DND-41 (cell line): ENCODE results near the gene SPSB3.

ENCODE experiments used
- ATAC-seq: fragments of 200-7000 bp; cut with Tn5 transposase; 3 replicates; pipeline ENCODE4 v1.9.1; 2021; ENCODE audit warnings: low read depth; ENCODE audit not compliant: insufficient read depth
- DNase-seq: peaks from one replicate; pipeline ENCODE4 v3.0.0-alpha.2; 2020
- H2AFZ ChIP-seq: 2 replicates; pipeline ENCODE4 v1.6.0; 2012; ENCODE audit warnings: low read depth, low read length
- H3K27ac ChIP-seq: 2 replicates; pipeline ENCODE4 v1.5.1; 2012; ENCODE audit warnings: low read length, inconsistent platforms
- H3K27me3 ChIP-seq: fragments of 200-600 bp; sonication (generic); 2 replicates; pipeline ENCODE4 v1.6.0; 2012; ENCODE audit warnings: low read length, mild to moderate bottlenecking, inconsistent platforms; ENCODE audit not compliant: insufficient read depth, poor library complexity
- H3K36me3 ChIP-seq: 2 replicates; pipeline ENCODE4 v1.5.1; 2012; ENCODE audit warnings: low read length, inconsistent platforms; ENCODE audit not compliant: insufficient read depth
- H3K4me1 ChIP-seq: 2 replicates; pipeline ENCODE4 v1.5.1; 2012; ENCODE audit warnings: mild to moderate bottlenecking, low read length; ENCODE audit not compliant: insufficient read depth
- H3K4me2 ChIP-seq: 2 replicates; pipeline ENCODE4 v1.6.0; 2012; ENCODE audit warnings: mild to moderate bottlenecking, moderate library complexity, low read length, inconsistent platforms; ENCODE audit not compliant: insufficient read depth
- H3K4me3 ChIP-seq, 2 experiments: fragments of 200-600 bp in 1 of 2; shearing (Covaris generic) in 1 of 2; 2 replicates each; pipeline ENCODE4 v1.5.1; 2012 to 2016; ENCODE audit warnings: inconsistent platforms in 2 of 2, low read length in 2 of 2, mild to moderate bottlenecking in 2 of 2, low read depth in 1 of 2, moderate library complexity in 1 of 2
- H3K79me2 ChIP-seq: 2 replicates; pipeline ENCODE4 v1.6.0; 2012; ENCODE audit warnings: low read length, inconsistent platforms; ENCODE audit not compliant: insufficient read depth
- H3K9ac ChIP-seq: 2 replicates; pipeline ENCODE4 v1.6.0; 2012; ENCODE audit warnings: low read depth, mild to moderate bottlenecking, inconsistent platforms, low read length, moderate library complexity
- H3K9me3 ChIP-seq: 2 replicates; pipeline ENCODE4 v1.5.1; 2012; ENCODE audit warnings: low read length, moderate library complexity, mild to moderate bottlenecking, inconsistent platforms; ENCODE audit not compliant: insufficient read depth, severe bottlenecking
- H4K20me1 ChIP-seq: 2 replicates; pipeline ENCODE4 v1.6.0; 2012; ENCODE audit warnings: low read length; ENCODE audit not compliant: insufficient read depth
- EZH2 ChIP-seq: IDR thresholded peaks from 3 replicates; pipeline ENCODE4 v1.6.1; 2012; ENCODE audit warnings: borderline replicate concordance, low read depth, mild to moderate bottlenecking, moderate library complexity, low read length, inconsistent platforms; ENCODE audit not compliant: severe bottlenecking
- TF ChIP-seq, protein P1 (sequence below): IDR thresholded peaks from 2 replicates; pipeline ENCODE4 v1.5.1; 2012; ENCODE audit warnings: borderline replicate concordance, low read length, moderate library complexity, mild to moderate bottlenecking; ENCODE audit not compliant: poor library complexity, severe bottlenecking; ENCODE audit errors: extremely low read depth

The SPSB3 gene

GRCh38 chr16:1792836-1793577, 10.6 kb upstream of the SPSB3 start:
- no peaks in the 10 kb centered on the region for H3K4me1 ChIP-seq
- no peak overlapping the region for H2AFZ ChIP-seq
- H3K4me3 ChIP-seq = no peak overlapping the region
- DNase-seq (no peak), ATAC-seq (no peak)
- H3K9me3 ChIP-seq = peaks cover 2% of the 10 kb centered on the region
- no peak overlapping the region for H3K27ac ChIP-seq
- peaks cover 35% of the 10 kb centered on the region for H4K20me1 ChIP-seq
- TF ChIP-seq EZH2 = no peak
- TF ChIP-seq, protein P1, sequence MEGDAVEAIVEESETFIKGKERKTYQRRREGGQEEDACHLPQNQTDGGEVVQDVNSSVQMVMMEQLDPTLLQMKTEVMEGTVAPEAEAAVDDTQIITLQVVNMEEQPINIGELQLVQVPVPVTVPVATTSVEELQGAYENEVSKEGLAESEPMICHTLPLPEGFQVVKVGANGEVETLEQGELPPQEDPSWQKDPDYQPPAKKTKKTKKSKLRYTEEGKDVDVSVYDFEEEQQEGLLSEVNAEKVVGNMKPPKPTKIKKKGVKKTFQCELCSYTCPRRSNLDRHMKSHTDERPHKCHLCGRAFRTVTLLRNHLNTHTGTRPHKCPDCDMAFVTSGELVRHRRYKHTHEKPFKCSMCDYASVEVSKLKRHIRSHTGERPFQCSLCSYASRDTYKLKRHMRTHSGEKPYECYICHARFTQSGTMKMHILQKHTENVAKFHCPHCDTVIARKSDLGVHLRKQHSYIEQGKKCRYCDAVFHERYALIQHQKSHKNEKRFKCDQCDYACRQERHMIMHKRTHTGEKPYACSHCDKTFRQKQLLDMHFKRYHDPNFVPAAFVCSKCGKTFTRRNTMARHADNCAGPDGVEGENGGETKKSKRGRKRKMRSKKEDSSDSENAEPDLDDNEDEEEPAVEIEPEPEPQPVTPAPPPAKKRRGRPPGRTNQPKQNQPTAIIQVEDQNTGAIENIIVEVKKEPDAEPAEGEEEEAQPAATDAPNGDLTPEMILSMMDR = no peak
- no peaks in the 10 kb centered on the region for H3K27me3 ChIP-seq
- no peak overlapping the region for H3K4me2 ChIP-seq
- H3K9ac ChIP-seq = no peak overlapping the region
- H3K79me2 ChIP-seq = 0 out of 2 replicates have a peak, but pooled peaks cover 3% of the 10 kb centered on the region
- peaks cover 33% of the 10 kb centered on the region for H3K36me3 ChIP-seq

GRCh38 chr16:1791943-1792812, 9.8 kb upstream of the SPSB3 start:
- H3K36me3 ChIP-seq = peaks cover 41% of the 10 kb centered on the region
- H3K4me3 ChIP-seq = no peak overlapping the region
- H3K9ac ChIP-seq = no peak overlapping the region
- ATAC-seq (no peak), DNase-seq (no peak)
- H3K9me3 ChIP-seq = no peaks in the 10 kb centered on the region
- no peaks in the 10 kb centered on the region for H3K4me1 ChIP-seq
- H3K27ac ChIP-seq = no peak overlapping the region
- no peak overlapping the region for H2AFZ ChIP-seq
- H3K27me3 ChIP-seq = no peaks in the 10 kb centered on the region
- H3K4me2 ChIP-seq = no peak overlapping the region
- no peak for TF ChIP-seq EZH2
- TF ChIP-seq, protein P1 = no peak
- H3K79me2 ChIP-seq = peaks cover 10% of the 10 kb centered on the region
- H4K20me1 ChIP-seq = peaks cover 43% of the 10 kb centered on the region

- Histone ChIP-seq H3K36me3 (peaks cover 49% of the 10 kb centered on the region), H3K9me3 (no peaks in the 10 kb centered on the region), H3K27me3 (no peaks in the 10 kb centered on the region), H3K4me2 (no peak overlapping the region), H3K4me3 (no peak overlapping the region), H3K79me2 (peaks cover 18% of the 10 kb centered on the region), H4K20me1 (peaks cover 50% of the 10 kb centered on the region), H3K27ac (no peak overlapping the region), H3K4me1 (peaks cover 2% of the 10 kb centered on the region; the same call in 1 of the 2 replicates), H3K9ac (no peak overlapping the region), H2AFZ (no peak overlapping the region)
- ATAC-seq (no peak), DNase-seq (no peak)
- no peak for TF ChIP-seq EZH2
- TF ChIP-seq, protein P1 = no peak
These were observed 9.0 kb upstream of the SPSB3 start for GRCh38 chr16:1791256-1791942.
